ENCODE results near the gene NCR2.

Gene NCR2

DNA sequence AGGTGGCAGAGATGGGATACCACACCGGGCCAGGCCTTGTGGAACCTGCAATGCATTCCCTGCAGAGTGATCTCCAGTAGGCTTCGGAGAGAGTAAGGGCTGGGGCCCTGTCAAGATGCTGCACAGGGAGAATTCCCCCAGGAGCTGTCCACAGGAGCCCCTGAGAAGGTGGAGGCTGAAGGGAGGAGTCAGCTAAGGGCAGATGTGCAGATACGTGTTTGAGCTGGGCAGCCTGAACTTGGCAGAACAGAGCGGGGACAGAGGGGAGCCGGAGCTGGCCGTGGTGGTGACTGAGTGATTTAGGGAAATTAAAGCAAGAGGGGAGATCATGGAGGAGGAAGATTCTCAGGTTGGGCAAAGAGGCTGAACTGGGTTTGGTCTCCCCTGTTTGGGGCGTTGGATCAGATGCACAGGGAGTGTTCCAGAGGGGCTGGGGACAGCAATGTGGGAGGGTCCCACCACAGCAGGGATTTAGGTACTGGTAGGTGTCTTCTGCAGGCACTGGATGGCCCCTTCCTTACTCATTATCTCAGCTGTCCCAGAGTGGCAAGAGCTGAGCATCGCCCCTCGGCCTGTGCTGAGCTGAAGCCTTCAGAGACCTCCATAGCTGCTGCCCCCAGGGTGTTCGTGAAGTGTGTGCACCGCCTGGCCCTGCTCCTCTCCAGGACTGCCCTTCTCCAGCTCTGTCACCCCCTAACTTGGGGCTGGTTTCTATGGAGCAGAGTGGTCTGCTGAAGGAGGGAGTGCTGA lies 3.8 kb upstream of the NCR2 start:
- DNase-seq = no peak

- DNase-seq = no peak
Measured at GRCh38 chr6:41332241-41332640, 3.2 kb upstream of the NCR2 start.

GRCh38 chr6:41332842-41333736 lies 2.3 kb upstream of the NCR2 start:
- no peak for DNase-seq

DNA sequence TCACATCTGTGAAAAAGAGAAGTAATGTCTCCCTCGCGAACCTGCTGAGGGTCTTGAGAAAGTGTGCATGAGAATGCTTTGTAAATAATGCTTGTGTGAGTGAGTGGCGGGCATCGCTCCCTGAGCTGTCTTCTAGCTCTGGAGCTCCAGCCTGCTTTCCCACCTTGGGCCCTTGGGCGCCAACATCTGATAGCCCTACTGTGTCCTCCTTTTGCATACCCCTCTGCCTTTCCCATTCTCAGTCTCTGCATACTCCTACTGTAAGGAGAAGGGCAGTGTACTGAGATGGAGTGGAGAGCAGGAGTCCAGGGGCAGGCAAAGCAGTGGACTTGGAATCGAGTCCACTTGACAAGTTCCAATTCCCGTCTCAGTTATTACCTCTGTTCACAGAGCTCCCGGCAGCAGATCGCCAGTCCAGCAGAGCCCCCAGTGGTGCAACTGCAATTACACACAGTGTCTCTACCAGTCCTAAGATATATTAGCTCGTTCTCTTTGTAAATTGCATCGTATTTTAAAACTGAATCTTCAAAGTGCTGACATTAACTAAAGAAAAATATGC lies 847 bp upstream of the NCR2 start:
- DNase-seq = no peak

DNA sequence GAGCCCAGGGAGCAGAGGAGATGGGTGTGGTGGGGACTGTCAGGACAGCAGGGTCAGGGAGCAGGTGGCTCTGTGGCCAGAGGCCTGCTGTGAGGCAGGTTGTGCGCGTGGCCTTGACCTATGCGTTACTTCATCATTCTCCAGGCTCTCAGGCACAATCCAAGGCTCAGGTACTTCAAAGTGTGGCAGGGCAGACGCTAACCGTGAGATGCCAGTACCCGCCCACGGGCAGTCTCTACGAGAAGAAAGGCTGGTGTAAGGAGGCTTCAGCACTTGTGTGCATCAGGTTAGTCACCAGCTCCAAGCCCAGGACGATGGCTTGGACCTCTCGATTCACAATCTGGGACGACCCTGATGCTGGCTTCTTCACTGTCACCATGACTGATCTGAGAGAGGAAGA lies 535 bp downstream of the NCR2 start:
- no peak for DNase-seq

DNA sequence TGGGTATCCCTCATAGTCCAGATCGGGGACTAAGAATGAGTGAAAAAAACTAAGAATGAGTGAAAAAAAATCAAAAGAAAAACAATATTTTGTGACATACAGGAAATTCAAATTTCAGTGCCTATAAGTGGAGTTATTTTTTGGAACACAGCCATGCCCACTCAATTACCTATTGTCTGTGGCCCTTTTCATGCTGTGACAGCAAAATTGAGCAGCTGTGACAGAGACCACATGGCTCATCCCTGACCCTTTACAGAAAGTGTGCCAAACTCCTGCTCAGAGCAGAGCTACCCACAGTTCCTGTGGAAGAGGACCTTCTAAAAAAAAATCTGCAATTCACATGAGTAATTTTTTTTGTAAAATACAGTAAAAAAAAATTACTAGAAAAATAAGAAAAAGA lies 1.4 kb downstream of the NCR2 start:
- no peak for DNase-seq

DNA sequence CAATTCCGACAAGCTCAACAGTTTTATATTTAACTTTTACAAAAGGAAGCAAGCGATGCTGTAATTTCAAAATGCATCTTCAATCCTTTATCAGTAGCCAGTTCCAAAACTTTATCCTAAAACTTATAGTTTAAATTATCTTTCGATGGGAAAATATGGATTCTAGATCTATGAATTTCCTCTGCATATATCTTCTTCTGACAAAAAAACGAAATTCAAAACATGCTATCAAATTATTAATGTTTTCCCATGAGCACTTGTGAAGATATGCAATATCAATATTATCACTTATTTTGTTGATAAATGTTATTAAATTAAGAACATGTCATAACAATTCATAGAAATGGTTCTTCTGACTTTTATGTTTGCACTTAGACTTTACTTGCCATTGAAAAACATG lies 2.3 kb downstream of the NCR2 start:
- DNase-seq = no peak

GRCh38 chr6:41338659-41339058 lies 3.3 kb downstream of the NCR2 start:
- DNase-seq = no peak

DNA sequence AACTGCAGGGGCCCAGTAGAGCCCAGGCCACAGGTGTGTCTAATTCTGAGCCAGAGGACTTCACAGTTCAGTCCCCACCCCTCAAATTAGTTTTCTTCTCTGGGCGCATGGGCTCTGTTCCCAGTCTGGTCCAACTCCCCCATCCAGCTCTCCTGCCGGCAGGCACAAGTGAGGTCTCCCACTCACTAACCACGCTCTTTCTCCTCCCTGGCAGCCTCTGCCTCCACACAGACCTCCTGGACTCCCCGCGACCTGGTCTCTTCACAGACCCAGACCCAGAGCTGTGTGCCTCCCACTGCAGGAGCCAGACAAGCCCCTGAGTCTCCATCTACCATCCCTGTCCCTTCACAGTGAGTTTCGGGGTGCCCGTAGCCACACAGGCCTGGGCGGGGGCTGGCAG lies 6.2 kb downstream of the NCR2 start:
- DNase-seq = no peak

GRCh38 chr6:41342241-41342640 lies 6.8 kb downstream of the NCR2 start:
- DNase-seq = no peak

DNA sequence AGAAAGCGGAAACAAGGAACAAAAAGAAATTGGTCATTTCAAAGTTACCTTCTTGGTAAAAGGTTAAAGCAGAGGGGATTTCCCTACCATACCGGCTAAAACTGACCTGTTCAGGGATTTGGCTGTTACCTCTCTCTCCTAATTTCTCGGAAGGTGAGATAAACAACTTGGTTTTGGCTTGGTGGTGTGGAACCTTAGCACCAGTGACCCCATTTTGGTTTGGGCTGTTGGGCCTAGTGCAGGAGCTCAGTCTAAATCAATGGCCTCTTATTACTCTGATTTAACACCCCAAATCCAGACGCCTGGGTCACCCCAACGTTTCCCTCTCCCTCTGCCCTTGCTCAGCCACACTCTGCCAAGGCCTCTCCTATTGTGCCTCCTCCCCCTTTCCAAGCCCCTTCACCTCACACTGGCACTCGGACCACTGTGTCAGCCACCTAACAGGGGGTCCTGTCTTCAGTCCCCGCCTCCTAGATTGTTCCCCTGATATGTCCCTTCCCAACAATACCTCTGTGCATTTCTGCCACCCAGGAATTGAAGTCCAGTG lies 8.3 kb downstream of the NCR2 start:
- no peak for DNase-seq

GRCh38 chr6:41344876-41345275 lies 9.5 kb downstream of the NCR2 start:
- no peak for DNase-seq

DNA sequence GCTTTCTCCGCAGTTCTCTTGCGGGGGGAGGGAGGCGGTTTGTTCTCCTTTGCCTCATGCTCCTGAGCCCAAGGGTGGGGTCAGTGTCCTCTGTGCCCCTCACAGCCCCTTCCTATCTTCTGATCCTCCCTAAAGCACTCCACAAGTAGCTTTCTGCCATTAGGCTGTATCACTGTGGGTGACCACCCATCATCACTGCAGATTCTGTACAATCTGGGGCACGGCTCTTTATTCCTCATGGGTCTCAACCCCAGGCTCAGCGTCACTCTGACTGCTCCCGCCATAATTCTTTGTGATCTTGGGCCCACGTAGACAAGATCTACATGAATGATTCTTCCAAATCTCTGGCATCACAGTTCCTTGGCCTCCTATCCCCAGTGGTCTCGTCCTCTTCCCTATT lies 10.5 kb downstream of the NCR2 start:
- DNase-seq = no peak

GRCh38 chr6:41346441-41346840 lies 11.0 kb downstream of the NCR2 start:
- no peak for DNase-seq

DNA sequence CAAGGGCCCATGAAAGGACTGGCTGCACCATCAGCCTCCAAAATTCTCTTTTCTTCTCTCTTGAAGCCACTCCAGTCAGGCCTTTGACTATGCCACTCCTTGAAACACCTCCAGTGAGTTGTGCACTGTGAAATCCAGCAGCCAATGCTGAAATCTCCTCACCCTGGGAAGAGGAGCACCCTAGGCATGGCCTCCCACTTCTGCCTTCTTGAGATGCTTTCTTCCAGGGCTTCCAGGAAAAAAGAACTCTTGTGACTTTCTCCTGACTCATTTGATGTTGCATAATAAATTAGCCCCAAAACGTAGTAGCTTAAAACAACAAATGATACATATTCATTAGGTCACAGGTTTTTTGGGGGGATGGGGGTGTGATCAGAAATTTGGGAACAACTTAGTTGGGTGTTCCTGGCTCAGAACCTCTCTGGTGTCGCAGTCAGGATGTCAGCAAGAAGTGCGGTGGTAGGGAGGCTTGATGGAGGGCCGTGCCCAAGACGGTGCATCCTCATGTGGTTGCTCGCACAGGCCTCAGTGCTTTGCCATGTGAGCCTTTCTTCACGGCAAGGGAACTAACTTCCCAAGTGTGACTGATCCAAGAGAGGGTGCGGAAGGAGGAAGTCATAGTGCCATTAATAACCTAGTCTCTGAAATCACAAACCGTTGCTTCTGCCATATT lies 12.1 kb downstream of the NCR2 start:
- DNase-seq = no peak

DNA sequence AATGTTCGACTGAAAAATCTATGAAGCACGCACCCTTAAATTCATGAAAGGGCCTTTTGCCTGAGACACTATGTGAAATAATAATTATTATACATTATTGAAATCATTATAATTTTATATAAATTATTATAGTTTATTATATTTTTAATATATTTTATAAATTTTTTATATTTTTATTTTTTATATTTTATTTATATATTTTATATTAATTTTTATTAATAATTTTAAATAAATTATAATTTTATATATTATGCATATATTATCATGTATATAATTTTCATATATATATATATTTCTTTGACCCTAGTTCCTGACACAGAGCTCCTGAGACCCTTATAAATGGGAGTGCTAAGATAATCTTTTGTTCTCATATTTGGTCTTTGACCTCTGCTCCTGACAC lies 13.5 kb downstream of the NCR2 start:
- DNase-seq = no peak

GRCh38 chr6:41352396-41352795 lies 17.0 kb downstream of the NCR2 start:
- no peak for DNase-seq

- no peak for DNase-seq
Measured at GRCh38 chr6:41352907-41353306, 17.5 kb downstream of the NCR2 start.

DNA sequence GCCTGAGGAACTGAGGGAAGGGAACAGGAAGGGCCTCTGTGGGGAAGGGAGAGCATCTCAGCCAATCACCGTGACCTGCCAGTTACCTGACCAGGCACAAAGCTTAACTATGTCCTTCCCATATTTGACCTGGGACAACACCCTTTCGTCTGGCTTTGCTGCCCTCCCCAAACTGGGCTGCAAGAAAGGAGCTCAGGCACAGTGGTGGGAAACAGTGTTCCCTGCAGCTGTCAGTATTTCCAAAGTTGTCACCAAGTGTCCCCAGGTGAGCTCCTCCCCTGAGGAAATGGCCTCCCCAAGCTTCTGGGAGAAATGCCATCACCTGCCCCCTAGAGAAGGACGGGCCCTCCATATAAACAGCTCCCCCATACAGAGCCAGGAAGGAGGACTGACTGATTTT lies 17.9 kb downstream of the NCR2 start:
- DNase-seq = no peak

GRCh38 chr6:41355952-41356351 lies 20.5 kb downstream of the NCR2 start:
- DNase-seq = no peak

GRCh38 chr6:41356825-41357224 lies 21.4 kb downstream of the NCR2 start:
- DNase-seq = no peak

DNA sequence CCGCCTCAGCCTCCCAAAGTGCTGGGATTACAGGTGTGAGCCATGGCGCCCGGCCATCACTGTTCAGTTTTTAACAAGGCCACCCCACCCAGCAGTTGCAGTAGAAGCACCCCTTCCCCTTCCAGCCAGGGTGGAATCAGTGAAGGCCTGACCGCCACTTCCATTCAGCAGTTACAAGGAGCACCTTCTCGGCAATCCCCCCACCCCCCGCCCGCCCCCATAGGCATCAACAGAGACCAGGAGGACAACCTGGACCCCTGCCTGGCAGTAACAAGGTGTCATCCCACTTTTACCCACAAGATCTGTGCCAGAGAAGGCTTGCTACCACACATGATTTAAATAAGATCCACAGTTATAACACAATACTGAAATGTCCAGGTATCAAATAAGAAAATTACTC lies 23.1 kb downstream of the NCR2 start:
- no peak for DNase-seq

DNA sequence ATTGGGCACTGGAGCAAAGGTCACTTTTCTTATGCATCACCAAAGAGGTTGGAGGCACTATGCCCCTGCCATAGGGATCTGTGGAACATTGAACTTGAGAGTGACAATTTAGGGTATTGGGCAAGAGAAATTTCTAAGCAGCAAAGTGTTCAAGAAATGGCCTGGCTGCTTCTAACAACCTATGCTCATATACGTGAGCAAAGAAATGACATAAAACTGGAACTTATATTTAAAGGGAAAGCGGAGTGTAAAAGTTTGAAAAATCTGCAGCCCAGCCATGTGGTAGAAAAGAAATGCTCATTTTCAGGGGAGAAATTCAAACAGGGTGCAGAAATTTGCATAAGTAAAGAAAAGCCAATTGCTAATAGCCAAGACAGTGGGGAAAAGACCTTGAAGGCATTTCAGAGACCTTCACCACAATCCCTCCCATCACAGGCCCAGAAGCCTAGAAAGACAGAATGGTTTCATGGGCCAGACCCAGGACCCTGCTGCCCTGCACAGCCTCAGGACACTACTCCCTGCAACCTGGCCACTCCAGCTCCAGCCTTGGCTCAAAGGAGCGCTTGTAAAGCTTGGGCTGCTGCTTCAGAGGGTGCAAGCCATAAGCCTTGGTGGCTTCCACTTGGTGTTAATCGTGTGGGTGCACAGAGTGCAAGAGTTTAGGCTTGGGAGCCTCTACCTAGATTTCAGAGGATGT lies 24.4 kb downstream of the NCR2 start:
- DNase-seq = no peak

Data from 8988T (cell line).